Neural cell (in vitro differentiated cells): ENCODE measurements around the gene MAP3K19. TPM values are rescaled to one million over a fixed set of nuclear protein-coding genes. Genes with fewer than 3 reads are reported as not detected.
"Not testable (repeated sequence)": the region's sequence is repeated elsewhere in the genome, so short reads cannot be mapped to it uniquely, and the experiment has no call there.

Experiments used
- H2AFZ ChIP-seq: fragments of 200-600, 300-800 bp; sonication (generic), shearing (Covaris generic); 2 replicates; pipeline ENCODE4 v1.6.0; 2014; ENCODE audit warnings: low read depth, mild to moderate bottlenecking, antibody characterized with exemption, low read length, moderate library complexity
- H3F3A ChIP-seq: fragments of 200-600 bp; shearing (Covaris generic); 2 replicates; pipeline ENCODE4 v1.6.1; 2016; ENCODE audit warnings: mild to moderate bottlenecking, moderate library complexity, mixed read lengths, antibody characterized with exemption, low read length; ENCODE audit not compliant: insufficient read depth, poor library complexity, severe bottlenecking
- H3K27ac ChIP-seq: fragments of 200-600, 300-800 bp; sonication (generic), shearing (Covaris generic); 2 replicates; pipeline ENCODE4 v1.5.1; 2014; ENCODE audit warnings: mild to moderate bottlenecking, low read length, moderate library complexity
- H3K27me3 ChIP-seq: fragments of 300-800, 200-600 bp; sonication (generic), shearing (Covaris generic); 2 replicates; pipeline ENCODE4 v1.6.0; 2014; ENCODE audit warnings: mild to moderate bottlenecking, low read depth, low read length, moderate library complexity; ENCODE audit not compliant: insufficient read depth
- H3K36me3 ChIP-seq: fragments of 300-800, 200-600 bp; sonication (generic), shearing (Covaris generic); 2 replicates; pipeline ENCODE4 v1.5.1; 2014; ENCODE audit warnings: mild to moderate bottlenecking, antibody characterized with exemption, low read length, moderate library complexity; ENCODE audit not compliant: insufficient read depth
- H3K4me2 ChIP-seq: fragments of 300-800, 200-600 bp; sonication (generic), shearing (Covaris generic); 2 replicates; pipeline ENCODE4 v1.6.0; 2014; ENCODE audit warnings: mild to moderate bottlenecking, low read length
- H3K4me3 ChIP-seq: fragments of 300-800, 200-600 bp; sonication (generic), shearing (Covaris generic); 2 replicates; pipeline ENCODE4 v1.5.1; 2014; ENCODE audit warnings: mild to moderate bottlenecking, low read length, moderate library complexity
- H3K79me2 ChIP-seq: fragments of 200-600 bp; shearing (Covaris generic); replicated peaks from 2 replicates; pipeline ENCODE4 v1.6.0; 2014; ENCODE audit warnings: mild to moderate bottlenecking, low read length, moderate library complexity; ENCODE audit not compliant: insufficient read depth
- H3K9ac ChIP-seq: fragments of 300-800, 200-600 bp; sonication (generic), shearing (Covaris generic); 2 replicates; pipeline ENCODE4 v1.6.1; 2016; ENCODE audit warnings: mild to moderate bottlenecking, low read length, mixed read lengths
- H3K9me2 ChIP-seq: fragments of 200-600 bp; shearing (Covaris generic); 2 replicates; pipeline ENCODE4 v1.6.1; 2016; ENCODE audit warnings: mild to moderate bottlenecking, low read length, mixed read lengths; ENCODE audit not compliant: insufficient read depth
- H3K9me3 ChIP-seq: fragments of 200-600, 300-800 bp; sonication (generic), shearing (Covaris generic); 2 replicates; pipeline ENCODE4 v1.6.1; 2016; ENCODE audit warnings: mild to moderate bottlenecking, mixed run types, low read length, moderate library complexity, mixed read lengths
- H4K20me1 ChIP-seq: fragments of 200-600 bp; shearing (Covaris generic); 2 replicates; pipeline ENCODE4 v1.6.1; 2016; ENCODE audit warnings: mild to moderate bottlenecking, mixed run types; ENCODE audit not compliant: insufficient read depth
- CTCF ChIP-seq: fragments of 450-650 bp; IDR thresholded peaks from 2 replicates; pipeline ENCODE4 v1.5.1; 2014; ENCODE audit warnings: antibody characterized with exemption, mild to moderate bottlenecking, moderate library complexity; ENCODE audit not compliant: poor library complexity, severe bottlenecking
- EP300 ChIP-seq: fragments of 450-650 bp; conservative IDR thresholded peaks from 2 replicates; pipeline ENCODE4 v1.6.1; 2014; ENCODE audit warnings: antibody characterized with exemption, mild to moderate bottlenecking, moderate library complexity; ENCODE audit not compliant: poor library complexity, severe bottlenecking
- EZH2 ChIP-seq: fragments of 200-600, 300-800 bp; shearing (Covaris generic), sonication (generic); IDR thresholded peaks from 2 replicates; pipeline ENCODE4 v1.6.1; 2014; ENCODE audit warnings: antibody characterized with exemption, low read length, borderline replicate concordance, mild to moderate bottlenecking; ENCODE audit not compliant: insufficient read depth, poor library complexity, severe bottlenecking
- MXI1 ChIP-seq: fragments of 450-650 bp; conservative IDR thresholded peaks from 2 replicates; pipeline ENCODE4 v1.6.1; 2014; ENCODE audit warnings: antibody characterized with exemption, mild to moderate bottlenecking; ENCODE audit not compliant: poor library complexity, severe bottlenecking
- POLR2AphosphoS5 ChIP-seq: IDR thresholded peaks from 2 replicates; pipeline ENCODE4 v1.6.1; 2012
- RAD21 ChIP-seq: fragments of 450-650 bp; conservative IDR thresholded peaks from 2 replicates; pipeline ENCODE4 v1.6.1; 2014; ENCODE audit warnings: antibody characterized with exemption, mild to moderate bottlenecking, moderate library complexity
- REST ChIP-seq: IDR thresholded peaks from 2 replicates; pipeline ENCODE4 v1.6.1; 2012; ENCODE audit warnings: borderline replicate concordance
- SMC3 ChIP-seq: fragments of 450-650 bp; conservative IDR thresholded peaks from 2 replicates; pipeline ENCODE4 v1.6.1; 2014; ENCODE audit warnings: antibody characterized with exemption, mild to moderate bottlenecking, moderate library complexity; ENCODE audit not compliant: poor library complexity
- TAF1 ChIP-seq: IDR thresholded peaks from 2 replicates; pipeline ENCODE4 v1.6.1; 2012; ENCODE audit warnings: low read depth
- polyA plus RNA-seq: library from polyadenylated mRNA; depleted of rRNA; stranded (reverse); fragments of >200 nt; gene quantifications from 2 replicates; pipeline ENCODE4 v1.2.3, GENCODE V29; 2014

Gene MAP3K19
- polyA plus RNA-seq, 1 donor from 2014 or later, result not detected

DNA sequence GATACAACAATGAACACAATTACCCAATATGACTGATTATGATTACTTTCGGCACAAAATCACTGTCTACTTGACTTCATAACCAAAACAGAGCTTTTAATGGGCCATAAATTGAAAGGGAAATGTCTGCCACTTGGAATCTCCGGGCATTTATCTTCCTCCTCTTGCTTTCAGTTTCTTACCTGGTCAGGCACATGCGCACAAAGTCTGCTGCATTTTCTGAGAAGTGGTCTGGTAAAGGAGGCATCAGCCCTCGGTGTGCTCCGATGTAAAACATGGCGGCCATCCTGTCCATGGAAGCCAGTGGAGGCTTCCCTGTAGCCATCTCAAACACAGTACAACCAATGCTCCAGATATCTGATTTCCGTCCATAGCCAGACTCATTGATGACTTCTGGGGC is 66.6 kb downstream of the MAP3K19 start:
- Histone ChIP-seq H3K27ac (no peak overlapping the region), H4K20me1 (no peaks in the 10 kb centered on the region), H3K36me3 (no peaks in the 10 kb centered on the region), H3K27me3 (no peaks in the 10 kb centered on the region), H3K79me2 (no peaks in the 10 kb centered on the region), H3K4me2 (no peak overlapping the region), H3K4me3 (no peak overlapping the region), H3F3A (no peaks in the 10 kb centered on the region), H2AFZ (no peak overlapping the region), H3K9ac (no peak overlapping the region), H3K9me2 (no peaks in the 10 kb centered on the region), H3K9me3 (no peaks in the 10 kb centered on the region)
- no peak for TF ChIP-seq SMC3
- no peak for TF ChIP-seq TAF1
- no peak for TF ChIP-seq MXI1
- TF ChIP-seq EP300, result no peak
- no peak for TF ChIP-seq EZH2
- TF ChIP-seq RAD21, result no peak

DNA sequence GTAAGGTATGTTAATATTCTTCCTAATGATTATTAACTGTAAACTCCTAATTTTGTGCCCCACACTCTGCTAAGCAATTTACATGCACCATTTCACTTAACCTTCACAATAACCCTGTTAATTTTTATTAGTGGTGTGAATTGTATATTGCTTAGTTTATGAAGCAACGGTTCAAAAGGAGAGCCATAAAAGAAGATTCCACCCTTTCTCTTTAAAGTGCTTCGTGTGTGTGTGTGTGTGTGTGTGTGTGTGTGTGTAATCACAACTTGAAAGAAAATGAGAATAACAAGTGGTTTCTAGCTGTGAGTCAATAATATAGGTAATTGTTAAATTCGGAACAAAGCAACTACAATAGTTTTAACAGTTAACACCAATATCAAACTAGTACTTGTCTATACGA is 68.0 kb downstream of the MAP3K19 start:
- Histone ChIP-seq H3K4me2 (no peak overlapping the region), H3K4me3 (no peak overlapping the region), H3K9ac (no peak overlapping the region), H3K79me2 (no peaks in the 10 kb centered on the region), H4K20me1 (no peaks in the 10 kb centered on the region), H3F3A (no peaks in the 10 kb centered on the region), H3K27ac (no peak overlapping the region), H3K9me2 (no peaks in the 10 kb centered on the region), H3K9me3 (no peaks in the 10 kb centered on the region), H2AFZ (no peak overlapping the region), H3K36me3 (no peaks in the 10 kb centered on the region), H3K27me3 (no peaks in the 10 kb centered on the region)
- TF ChIP-seq RAD21 (no peak), EP300 (no peak), CTCF (no peak), REST (no peak), EZH2 (no peak), POLR2AphosphoS5 (no peak), SMC3 (no peak), MXI1 (no peak), TAF1 (no peak)

DNA sequence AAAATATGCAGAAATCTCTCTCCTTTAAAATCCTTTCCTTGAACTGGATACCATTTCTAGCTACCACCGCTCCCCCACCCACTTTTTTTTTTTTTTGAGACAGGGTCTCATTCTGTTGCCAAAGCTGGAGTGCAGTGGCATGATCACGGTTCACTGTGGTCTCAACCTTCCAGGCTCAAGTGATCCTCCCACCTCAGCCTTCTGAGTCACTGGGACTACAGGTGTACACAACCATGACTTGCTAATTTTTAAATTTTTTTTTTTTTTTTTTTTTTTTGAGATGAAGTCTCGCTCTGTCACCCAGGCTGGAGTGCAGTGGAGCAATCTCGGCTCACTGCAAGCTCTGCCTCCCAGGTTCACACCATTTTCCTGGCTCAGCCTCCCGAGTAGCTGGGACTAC is 70.1 kb downstream of the MAP3K19 start:
- not testable (repeated sequence) for H3K27me3 ChIP-seq, H3F3A ChIP-seq, H2AFZ ChIP-seq, H4K20me1 ChIP-seq, H3K9me3 ChIP-seq, H3K27ac ChIP-seq, H3K79me2 ChIP-seq, H3K9me2 ChIP-seq, H3K36me3 ChIP-seq, H3K4me2 ChIP-seq, H3K9ac ChIP-seq, H3K4me3 ChIP-seq
